GM12878 (cell line): ENCODE results near the gene TOP1. TPM values are rescaled to one million over a fixed set of nuclear protein-coding genes. Genes with fewer than 3 reads are reported as not detected.
A peak's percentile ranks its signal among the peaks of the same experiment; 100 is the strongest.

Source experiments
- ATAC-seq: fragments of 200-7000 bp; cut with Tn5 transposase; 3 replicates; pipeline ENCODE4 v1.9.1; 2020; ENCODE audit warnings: mild to moderate bottlenecking, moderate library complexity
- BruUV-seq: library from RNA; stranded (reverse); fragments of 400-500 nt; replicated peaks from 2 replicates; lab custom pipeline; 2021; lab: Mats Ljungman, UMichigan
- CTCF ChIA-PET: fragments of 300-600 bp; sonication (Branson Sonifier 250); formaldehyde crosslinking; extraction: SDS; loops from one replicate; lab custom pipeline; 2021; ENCODE audit warnings: inconsistent platforms; lab: Yijun Ruan, JAX
- POLR2A ChIA-PET: fragments of 350-600 bp; formaldehyde crosslinking; extraction: SDS; loops from one replicate; lab custom pipeline; 2021; ENCODE audit warnings: inconsistent platforms; lab: Charles Lee
- RAD21 ChIA-PET: fragments of 300-600 bp; sonication (Branson Sonifier 250); formaldehyde crosslinking; loops from one replicate; lab custom pipeline; 2023; ENCODE audit warnings: antibody characterized with exemption; ENCODE audit not compliant: unreplicated experiment; lab: Charles Lee
- SMC1A ChIA-PET: fragments of 300-600 bp; sonication (Branson Sonifier 250); formaldehyde crosslinking; loops from one replicate; lab custom pipeline; 2023; ENCODE audit not compliant: unreplicated experiment, uncharacterized antibody; lab: Charles Lee
- DNase-seq: peaks from one replicate; pipeline ENCODE4 v3.0.0-alpha.2; 2011; ENCODE audit warnings: low read depth, low spot score
- FAIRE-seq: peaks from 3 replicates; lab custom pipeline; 2011; peaks lifted over from hg19 to GRCh38; lab: Jason Lieb, UNC
- H2AFZ ChIP-seq: 2 replicates; pipeline ENCODE4 v1.6.0; 2011; ENCODE audit warnings: low read depth, low read length, control low read depth; ENCODE audit not compliant: control insufficient read depth
- H3K27ac ChIP-seq: 2 replicates; pipeline ENCODE4 v1.5.1; 2011; ENCODE audit warnings: control low read depth; ENCODE audit not compliant: control insufficient read depth, insufficient read depth
- H3K27me3 ChIP-seq, 2 experiments: replicated peaks in 1 of 2; 2 replicates each; pipeline versions ENCODE4 v1.6.0 to v1.6.1; 2011; ENCODE audit warnings: low read length in 1 of 2; ENCODE audit not compliant: control insufficient read depth in 2 of 2, insufficient read depth in 2 of 2
- H3K36me3 ChIP-seq, 2 experiments: 2 replicates each; pipeline ENCODE4 v1.5.1; 2011; ENCODE audit warnings: low read length in 1 of 2; ENCODE audit not compliant: control insufficient read depth in 2 of 2, insufficient read depth in 2 of 2
- H3K4me1 ChIP-seq: 2 replicates; pipeline ENCODE4 v1.6.1; 2011; ENCODE audit warnings: mild to moderate bottlenecking, low read length, moderate library complexity, mixed read lengths; ENCODE audit not compliant: control insufficient read depth, insufficient read depth
- H3K4me2 ChIP-seq: 2 replicates; pipeline ENCODE4 v1.6.0; 2011; ENCODE audit warnings: control low read depth; ENCODE audit not compliant: control insufficient read depth, insufficient read depth
- H3K4me3 ChIP-seq: fragments of 200-600 bp; sonication (generic); 2 replicates; pipeline ENCODE4 v1.5.1; 2016
- H3K79me2 ChIP-seq: 2 replicates; pipeline ENCODE4 v1.6.0; 2011; ENCODE audit warnings: low read length; ENCODE audit not compliant: control insufficient read depth, insufficient read depth
- H3K9ac ChIP-seq: 2 replicates; pipeline ENCODE4 v1.8.0; 2011; ENCODE audit warnings: low read length, control low read depth, mixed read lengths; ENCODE audit not compliant: control insufficient read depth, insufficient read depth
- H3K9me3 ChIP-seq: replicated peaks from 3 replicates; pipeline ENCODE4 v1.5.1; 2011; ENCODE audit warnings: mild to moderate bottlenecking, low read length; ENCODE audit not compliant: control insufficient read depth, insufficient read depth
- H4K20me1 ChIP-seq: 2 replicates; pipeline ENCODE4 v1.6.0; 2011; ENCODE audit not compliant: control insufficient read depth, insufficient read depth
- ATF2 ChIP-seq: IDR thresholded peaks from 2 replicates; pipeline ENCODE4 v1.6.1; 2012; ENCODE audit warnings: low read length, inconsistent platforms
- EED ChIP-seq: sonication (generic); IDR thresholded peaks from 2 replicates; pipeline ENCODE4 v1.6.1; 2016; ENCODE audit warnings: antibody characterized with exemption, low read depth
- MEF2A ChIP-seq: IDR thresholded peaks from 2 replicates; pipeline ENCODE4 v1.6.1; 2011; ENCODE audit warnings: low read depth, mild to moderate bottlenecking, low read length, moderate library complexity; ENCODE audit not compliant: insufficient read depth
- MYC ChIP-seq: IDR thresholded peaks from 2 replicates; pipeline ENCODE4 v1.6.1; 2011; ENCODE audit warnings: mild to moderate bottlenecking, low read length, moderate library complexity, inconsistent platforms; ENCODE audit not compliant: insufficient read depth, insufficient replicate concordance, insufficient read length, severe bottlenecking
- NKRF ChIP-seq: fragments of 450-650 bp; conservative IDR thresholded peaks from 2 replicates; pipeline ENCODE4 v1.6.1; 2017; ENCODE audit warnings: mild to moderate bottlenecking, moderate library complexity
- PML ChIP-seq: IDR thresholded peaks from 2 replicates; pipeline ENCODE4 v1.6.1; 2012; ENCODE audit warnings: low read length, inconsistent platforms
- POU2F2 ChIP-seq: IDR thresholded peaks from 3 replicates; pipeline ENCODE4 v1.6.1; 2011; ENCODE audit warnings: low read depth, mild to moderate bottlenecking, low read length, borderline replicate concordance
- RBBP5 ChIP-seq: fragments of 200-600 bp; sonication (generic); conservative IDR thresholded peaks from 2 replicates; pipeline ENCODE4 v1.6.1; 2016
- WGBS: methylation state at CpG from one replicate; pipeline ENCODE4 v1.1.6; 2016; ENCODE audit warnings: low lambda C conversion rate; ENCODE audit not compliant: insufficient replicate concordance, insufficient coverage; ENCODE audit errors: missing lambda C conversion rate; 5-methylcytosine and 5-hydroxymethylcytosine counted together
- in situ Hi-C: fragments of 300-500 bp; cut with MboI; formaldehyde crosslinking; loops from 9 replicates; pipeline ENCODE4 v1.14.3; 2018; ENCODE audit warnings: mixed read lengths
- intact Hi-C: fragments of 100-400 bp; cut with micrococcal nuclease; formaldehyde crosslinking; loops from one replicate; pipeline ENCODE4 v1.14.2; 2022; ENCODE audit not compliant: unreplicated experiment
- polyA plus RNA-seq, 11 experiments: library from polyadenylated mRNA; depleted of rRNA in 4 of 11; unstranded in 6 of 11; stranded (reverse) in 5 of 11; fragments of >200 nt; fragmentation: Nextera tagmentation in 4 of 11; fragmentation: Illumina TruSeq in 1 of 11; extraction: Ambion mirVana in 4 of 11; extraction: Trizol in 1 of 11; gene quantifications; 1 replicate in 1 of 11; 2 replicates in 10 of 11; pipeline versions ENCODE4 v1.2.1 to v1.2.3, GENCODE V29; 2011 to 2016; ENCODE audit warnings: inconsistent platforms in 2 of 11, missing spikeins in 2 of 11, low read depth in 1 of 11
- total RNA-seq, 4 experiments: library from RNA; depleted of rRNA in 3 of 4; stranded (reverse); fragments of >200 nt in 3 of 4; fragmentation: Illumina TruSeq in 1 of 4; extraction: Trizol in 1 of 4; gene quantifications; 2 replicates each; pipeline versions ENCODE4 v1.2.1 to v1.2.3, GENCODE V29; 2013 to 2021

TOP1 gene
- total and polyA plus RNA-seq, 10 of the 15 experiments (the other 5 are each of a cell fraction or from before 2014, with no cell fraction given), result 21.5 to 128 (median 47.3) TPM

GRCh38 chr20:41142245-41142644 lies 113.6 kb downstream of the TOP1 start:
- no peak for FAIRE-seq
- 0 out of 2 replicates have a peak overlapping the region, but pooled peaks have one; percentile 19 for H3K4me3 ChIP-seq
- ChIA-PET RAD21 (interaction anchor here (0.5 to 4.0 kb wide), 5 partner anchors 8 to 576 kb away, joined by 3 to 42 read pairs (median 8); no protein-coding TSS in a partner anchor), SMC1A (interaction anchor here (0.7 to 5.9 kb wide), 9 partner anchors 8 to 164 kb away, joined by 3 to 71 read pairs (median 7); no protein-coding TSS in a partner anchor), CTCF (interaction anchor here (0.5 to 10.1 kb wide), 7 partner anchors 9 to 174 kb away, joined by 3 to 75 read pairs (median 15); no protein-coding TSS in a partner anchor), POLR2A (interaction anchor here (0.7 to 11.3 kb wide), 6 partner anchors 8 to 551 kb away, joined by 3 to 84 read pairs (median 7); no protein-coding TSS in a partner anchor)
- no peak for DNase-seq
- peaks cover 2 to 3% of the 10 kb centered on the region in 2 experiments; a peak in 3 of 4 replicates for H3K36me3 ChIP-seq
- no peak for ATAC-seq
- WGBS, result 97% methylated on average over 4 of the region's 4 CpGs
- peak overlapping the region; percentile 75 for H3K4me2 ChIP-seq
- H3K27me3 ChIP-seq, result no peaks in the 10 kb centered on the region
- intact Hi-C loops (no loop called here), in situ Hi-C loops (no loop called here)
- peaks cover 50% of the 10 kb centered on the region for H3K4me1 ChIP-seq
- H3K9me3 ChIP-seq, result no peaks in the 10 kb centered on the region
- no peak overlapping the region; the same call in none of the 2 replicates for H3K9ac ChIP-seq
- peaks cover 9% of the 10 kb centered on the region for H4K20me1 ChIP-seq
- TF ChIP-seq POU2F2, result no peak
- no peak for TF ChIP-seq EED
- TF ChIP-seq ATF2, result no peak
- TF ChIP-seq MEF2A, result no peak
- no peak for TF ChIP-seq RBBP5
- TF ChIP-seq PML, result no peak
- no peak for TF ChIP-seq NKRF
- no peak for TF ChIP-seq MYC
- no peak overlapping the region for H3K27ac ChIP-seq
- H3K79me2 ChIP-seq, result peaks cover 98% of the 10 kb centered on the region
- no TSS peak for BruUV-seq
- no peak overlapping the region for H2AFZ ChIP-seq
